Endothelial cell of umbilical vein (primary cell): ENCODE results near the gene PKD2L1.
"Not testable (repeated sequence)": the region's sequence is repeated elsewhere in the genome, so short reads cannot be mapped to it uniquely, and the experiment has no call there.

Experiments
- CTCF ChIP-seq, 2 donors: IDR thresholded peaks; 1 replicate in 1 of 2; 2 replicates in 1 of 2; pipeline ENCODE4 v1.5.1; 2011; ENCODE audit warnings: low read length in 2 of 2, mild to moderate bottlenecking in 2 of 2, moderate library complexity in 2 of 2, control low read depth in 1 of 2, inconsistent platforms in 1 of 2, low read depth in 1 of 2; ENCODE audit not compliant: insufficient read depth in 1 of 2; ENCODE audit errors: extremely low read depth in 1 of 2
- MAX ChIP-seq: IDR thresholded peaks from 2 replicates; pipeline ENCODE4 v1.6.1; 2011; ENCODE audit not compliant: insufficient read depth, insufficient read length
- POLR2A ChIP-seq: IDR thresholded peaks from 2 replicates; pipeline ENCODE4 v1.6.1; 2012; ENCODE audit warnings: low read depth, mild to moderate bottlenecking, control low read depth, low read length
- POLR2AphosphoS5 ChIP-seq: IDR thresholded peaks from 2 replicates; pipeline ENCODE4 v1.6.1; 2012; ENCODE audit warnings: low read depth, mild to moderate bottlenecking, control low read depth, low read length, moderate library complexity; ENCODE audit not compliant: insufficient read depth

- not testable (repeated sequence) for TF ChIP-seq MAX; CTCF (IDR thresholded peaks at IDR 0.05; ENCODE audit: extremely low read depth in 1 of 2, insufficient read depth in 1 of 2, low read depth in 1 of 2, low read length in 2 of 2); POLR2A; POLR2AphosphoS5
Measured at GRCh38 chr10:100301123-100301522, 28.9 kb downstream of the PKD2L1 start.
